ENCODE measurements around the gene NRARP.
"Not testable (repeated sequence)": the region's sequence is repeated elsewhere in the genome, so short reads cannot be mapped to it uniquely, and the experiment has no call there.

Gene NRARP

DNA sequence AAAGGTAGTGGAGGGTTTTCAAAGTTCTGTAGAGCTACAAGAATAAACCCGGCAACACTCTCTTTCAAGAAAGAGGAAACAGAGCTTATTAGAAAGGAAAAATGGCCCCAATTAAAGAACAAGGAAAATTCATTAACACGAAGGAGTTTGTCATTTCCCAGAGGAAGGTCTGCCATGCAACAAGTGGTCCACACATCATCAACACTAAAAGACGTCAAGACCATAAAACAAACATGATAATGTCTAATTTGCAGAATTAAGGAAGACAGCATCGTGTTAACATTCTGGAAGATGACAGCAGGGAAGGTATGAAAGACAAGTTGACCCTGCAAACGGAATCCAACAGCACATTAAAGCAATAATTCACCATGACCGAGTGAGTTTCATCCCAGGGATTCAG lies 28.6 kb upstream of the NRARP start:
- Histone ChIP-seq H3K9me3 (ENCODE audit: insufficient read depth, low read length) (no peaks in the 10 kb centered on the region), H3K36me3 (replicated peaks; ENCODE audit: low read depth, low read length) (no peaks in the 10 kb centered on the region), H3K27me3 (ENCODE audit: low read depth, low read length) (no peaks in the 10 kb centered on the region), H3K27ac (ENCODE audit: low read length) (no peak overlapping the region), H4K20me1 (ENCODE audit: insufficient read depth, low read length) (no peaks in the 10 kb centered on the region), H3K9ac (ENCODE audit: low read length) (no peak overlapping the region), H3K79me2 (ENCODE audit: low read length) (no peaks in the 10 kb centered on the region), H3K4me3 (ENCODE audit: low read length) (no peak overlapping the region), H3K4me1 (ENCODE audit: low read length) (peaks cover 16% of the 10 kb centered on the region), H2AFZ (ENCODE audit: low read depth, low read length) (no peak overlapping the region), H3K4me2 (ENCODE audit: low read length) (no peak overlapping the region)
- TF ChIP-seq CTCF (IDR thresholded peaks at IDR 0.05; ENCODE audit: low read depth, low read length), result no peak

GRCh38 chr9:137329590-137329989 lies 27.5 kb upstream of the NRARP start:
- not testable (repeated sequence) for H3K4me3 ChIP-seq (ENCODE audit: low read length); H3K79me2 ChIP-seq (ENCODE audit: low read length); H3K9me3 ChIP-seq (ENCODE audit: insufficient read depth, low read length); H3K36me3 ChIP-seq (replicated peaks; ENCODE audit: low read depth, low read length); H3K9ac ChIP-seq (ENCODE audit: low read length); H4K20me1 ChIP-seq (ENCODE audit: insufficient read depth, low read length); H3K27me3 ChIP-seq (ENCODE audit: low read depth, low read length); H3K27ac ChIP-seq (ENCODE audit: low read length); H3K4me2 ChIP-seq (ENCODE audit: low read length); H2AFZ ChIP-seq (ENCODE audit: low read depth, low read length)
- H3K4me1 ChIP-seq (ENCODE audit: low read length), result peaks cover 18% of the 10 kb centered on the region

GRCh38 chr9:137327641-137328550 lies 25.8 kb upstream of the NRARP start:
- H3K4me1 ChIP-seq (ENCODE audit: low read length), result peaks cover 18% of the 10 kb centered on the region
- H3K27me3 ChIP-seq (ENCODE audit: low read depth, low read length); H3K36me3 ChIP-seq (replicated peaks; ENCODE audit: low read depth, low read length); H3K4me3 ChIP-seq (ENCODE audit: low read length); H3K79me2 ChIP-seq (ENCODE audit: low read length); H3K9me3 ChIP-seq (ENCODE audit: insufficient read depth, low read length); H2AFZ ChIP-seq (ENCODE audit: low read depth, low read length); H3K4me2 ChIP-seq (ENCODE audit: low read length); H4K20me1 ChIP-seq (ENCODE audit: insufficient read depth, low read length); H3K27ac ChIP-seq (ENCODE audit: low read length); H3K9ac ChIP-seq (ENCODE audit: low read length): not testable (repeated sequence)

GRCh38 chr9:137326445-137327065 lies 24.5 kb upstream of the NRARP start:
- Histone ChIP-seq H3K4me3 (ENCODE audit: low read length) (peak overlapping the region; percentile 54), H3K36me3 (replicated peaks; ENCODE audit: low read depth, low read length) (no peaks in the 10 kb centered on the region), H3K4me1 (ENCODE audit: low read length) (peaks cover 18% of the 10 kb centered on the region), H3K9me3 (ENCODE audit: insufficient read depth, low read length) (no peaks in the 10 kb centered on the region), H3K79me2 (ENCODE audit: low read length) (no peaks in the 10 kb centered on the region), H3K27me3 (ENCODE audit: low read depth, low read length) (no peaks in the 10 kb centered on the region), H3K4me2 (ENCODE audit: low read length) (peak overlapping the region; percentile 58), H4K20me1 (ENCODE audit: insufficient read depth, low read length) (no peaks in the 10 kb centered on the region), H3K9ac (ENCODE audit: low read length) (peak overlapping the region; percentile 43; the same call in 1 of the 2 replicates), H3K27ac (ENCODE audit: low read length) (peak overlapping the region; percentile 77), H2AFZ (ENCODE audit: low read depth, low read length) (peak overlapping the region; percentile 60; the same call in 1 of the 2 replicates)
- no peak for TF ChIP-seq EZH2phosphoT487 (IDR thresholded peaks at IDR 0.05; ENCODE audit: low read depth)
- no peak for TF ChIP-seq CTCF (IDR thresholded peaks at IDR 0.05; ENCODE audit: low read depth, low read length)

DNA sequence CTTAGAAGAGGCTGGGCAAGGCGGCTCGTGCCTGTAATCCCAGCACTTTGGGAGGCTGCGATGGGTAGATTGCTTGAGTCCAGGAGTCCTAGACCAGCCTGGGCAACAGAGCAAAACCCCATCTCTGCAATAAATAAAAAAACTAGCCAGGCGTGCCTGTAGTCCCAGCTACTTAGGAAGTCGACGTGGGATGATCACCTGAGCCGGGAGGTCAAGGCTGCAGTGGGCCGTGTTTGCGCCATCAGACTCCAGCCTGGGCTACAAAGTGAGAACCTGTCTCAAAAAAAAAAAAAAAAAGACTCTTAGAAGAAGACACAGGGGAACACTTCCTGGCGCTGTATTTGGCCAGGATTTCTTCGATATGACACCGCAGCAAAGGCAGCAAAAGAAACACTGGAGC lies 23.7 kb upstream of the NRARP start:
- TF ChIP-seq EZH2phosphoT487 (IDR thresholded peaks at IDR 0.05; ENCODE audit: low read depth), result no peak
- no peak for TF ChIP-seq CTCF (IDR thresholded peaks at IDR 0.05; ENCODE audit: low read depth, low read length)
- no peaks in the 10 kb centered on the region for H3K9me3 ChIP-seq (ENCODE audit: insufficient read depth, low read length)
- H3K4me3 ChIP-seq (ENCODE audit: low read length), result peak overlapping the region; percentile 54; the same call in 1 of the 2 replicates
- H3K9ac ChIP-seq (ENCODE audit: low read length), result no peak overlapping the region; the same call in 1 of the 2 replicates
- no peak overlapping the region for H2AFZ ChIP-seq (ENCODE audit: low read depth, low read length)
- no peaks in the 10 kb centered on the region for H4K20me1 ChIP-seq (ENCODE audit: insufficient read depth, low read length)
- H3K27me3 ChIP-seq (ENCODE audit: low read depth, low read length), result no peaks in the 10 kb centered on the region
- H3K36me3 ChIP-seq (replicated peaks; ENCODE audit: low read depth, low read length), result no peaks in the 10 kb centered on the region
- peak overlapping the region; percentile 58 for H3K4me2 ChIP-seq (ENCODE audit: low read length)
- peak overlapping the region; percentile 77 for H3K27ac ChIP-seq (ENCODE audit: low read length)
- no peaks in the 10 kb centered on the region for H3K79me2 ChIP-seq (ENCODE audit: low read length)
- peaks cover 24% of the 10 kb centered on the region for H3K4me1 ChIP-seq (ENCODE audit: low read length)
